ENCODE results near the gene PRPSAP2.

DNA sequence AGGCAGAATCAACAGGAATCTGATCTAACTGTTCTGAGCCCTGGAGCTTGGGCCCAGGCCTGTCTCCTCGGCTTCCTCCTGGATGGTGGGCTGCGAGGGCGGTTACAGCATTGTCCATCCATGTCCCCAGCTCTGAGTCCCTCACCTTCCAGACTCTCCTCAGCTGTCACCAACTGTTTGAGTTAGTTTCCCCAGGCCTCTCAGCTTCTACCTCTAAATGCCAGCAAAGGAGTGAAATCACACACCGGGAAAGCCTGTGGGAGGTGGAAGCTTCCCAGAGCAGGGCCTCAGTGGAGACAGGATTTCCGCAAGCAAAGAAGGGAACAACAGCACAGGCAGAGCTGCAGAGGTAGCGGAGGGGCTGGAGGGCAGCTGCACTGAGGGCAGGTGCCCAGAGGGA lies 9.4 kb upstream of the PRPSAP2 start:
- TF ChIP-seq CTCF (IDR thresholded peaks at IDR 0.05) (no peak), POLR2A (IDR thresholded peaks at IDR 0.05) (no peak)

All from upper lobe of left lung (tissue), 4 donors.